WTC11 (cell line): Measurements from ENCODE around the gene USP17L29. TPM values are rescaled to one million over a fixed set of nuclear protein-coding genes. Genes with fewer than 3 reads are reported as not detected.
"Not testable (repeated sequence)": the region's sequence is repeated elsewhere in the genome, so short reads cannot be mapped to it uniquely, and the experiment has no call there.

Experiments used
- ATAC-seq: fragments of 200-7000 bp; cut with Tn5 transposase; 2 replicates; pipeline ENCODE4 v1.10.0; 2021; ENCODE audit warnings: mild to moderate bottlenecking, moderate library complexity
- CTCF ChIA-PET: fragments of 300-600 bp; sonication (Branson Sonifier 250); formaldehyde crosslinking; loops from one replicate; lab custom pipeline; 2021; ENCODE audit warnings: antibody characterized with exemption; lab: Charles Lee
- POLR2A ChIA-PET: fragments of 350-600 bp; sonication (Branson Sonifier 250); formaldehyde crosslinking; loops from one replicate; lab custom pipeline; 2021; ENCODE audit warnings: antibody characterized with exemption; lab: Charles Lee
- DNase-seq: peaks from one replicate; pipeline ENCODE4 v3.0.0; 2021; ENCODE audit warnings: low spot score
- H3K27ac Mint-ChIP-seq: 2 replicates; pipeline ENCODE4 v1.8.0; 2021; ENCODE audit warnings: mixed read lengths
- H3K27me3 Mint-ChIP-seq: 2 replicates; pipeline ENCODE4 v1.8.0; 2021; ENCODE audit warnings: low read depth, mild to moderate bottlenecking, moderate library complexity, mixed read lengths
- H3K36me3 Mint-ChIP-seq: 2 replicates; pipeline ENCODE4 v1.8.0; 2021; ENCODE audit warnings: mixed read lengths
- H3K4me1 Mint-ChIP-seq: 2 replicates; pipeline ENCODE4 v1.8.0; 2022; ENCODE audit warnings: mixed read lengths
- H3K4me3 Mint-ChIP-seq: 2 replicates; pipeline ENCODE4 v1.8.0; 2021; ENCODE audit warnings: mild to moderate bottlenecking, moderate library complexity, mixed read lengths
- H3K9me3 Mint-ChIP-seq: 2 replicates; pipeline ENCODE4 v1.8.0; 2021; ENCODE audit warnings: mixed read lengths
- ATF1 ChIP-seq: sonication (generic); formaldehyde crosslinking; IDR thresholded peaks from 2 replicates; pipeline ENCODE4 v1.8.1; 2023; ENCODE audit warnings: mild to moderate bottlenecking, moderate library complexity, missing genetic modification reagents
- CTCF ChIP-seq: fragments of 200-600 bp; IDR thresholded peaks from 2 replicates; pipeline ENCODE4 v1.8.0; 2022; ENCODE audit warnings: antibody characterized with exemption
- E2F5 ChIP-seq: sonication (generic); formaldehyde crosslinking; IDR thresholded peaks from 2 replicates; pipeline ENCODE4 v1.8.1; 2022; ENCODE audit warnings: mild to moderate bottlenecking, moderate library complexity, missing genetic modification reagents
- GRHL2 ChIP-seq: fragments of 250-450 bp; sonication (Bioruptor Pico); IDR thresholded peaks from 2 replicates; pipeline ENCODE4 v1.8.0; 2022; ENCODE audit warnings: mild to moderate bottlenecking, moderate library complexity; ENCODE audit not compliant: insufficient replicate concordance, severe bottlenecking
- GTF2I ChIP-seq: fragments of 250-450 bp; sonication (Bioruptor Pico); conservative IDR thresholded peaks from 2 replicates; pipeline ENCODE4 v1.4.0; 2021; ENCODE audit warnings: mild to moderate bottlenecking
- MXD4 ChIP-seq: fragments of 250-450 bp; sonication (Bioruptor Pico); IDR thresholded peaks from 2 replicates; pipeline ENCODE4 v1.8.0; 2021; ENCODE audit warnings: mild to moderate bottlenecking, moderate library complexity, borderline replicate concordance
- ZBTB21 ChIP-seq: sonication (generic); formaldehyde crosslinking; IDR thresholded peaks from 2 replicates; pipeline ENCODE4 v1.8.1; 2023; ENCODE audit warnings: mild to moderate bottlenecking, missing genetic modification reagents, borderline replicate concordance
- ZNF423 ChIP-seq: fragments of 250-450 bp; sonication (Bioruptor Pico); IDR thresholded peaks from 2 replicates; pipeline ENCODE4 v2.1.2; 2022; ENCODE audit warnings: mild to moderate bottlenecking, moderate library complexity
- ZNF532 ChIP-seq: fragments of 250-450 bp; sonication (Bioruptor Pico); IDR thresholded peaks from 2 replicates; pipeline ENCODE4 v1.9.0; 2021; ENCODE audit warnings: mild to moderate bottlenecking, borderline replicate concordance
- total RNA-seq: library from RNA; stranded (reverse); gene quantifications from 3 replicates; pipeline ENCODE4 v1.2.3, GENCODE V29; 2021
- TF ChIP-seq, protein P1 (sequence below): sonication (generic); formaldehyde crosslinking; IDR thresholded peaks from 2 replicates; pipeline ENCODE4 v1.8.0; 2022; ENCODE audit warnings: missing genetic modification reagents
- TF ChIP-seq, protein P2 (sequence below): sonication (generic); formaldehyde crosslinking; conservative IDR thresholded peaks from 2 replicates; pipeline ENCODE4 v1.8.1; 2022; ENCODE audit warnings: mild to moderate bottlenecking, missing genetic modification reagents
- TF ChIP-seq, protein P3 (sequence below): sonication (generic); formaldehyde crosslinking; IDR thresholded peaks from 2 replicates; pipeline ENCODE4 v1.8.1; 2023; ENCODE audit warnings: mild to moderate bottlenecking, missing genetic modification reagents

USP17L29 gene
- total RNA-seq, 1 experiment from 2014 or later = not detected

DNA sequence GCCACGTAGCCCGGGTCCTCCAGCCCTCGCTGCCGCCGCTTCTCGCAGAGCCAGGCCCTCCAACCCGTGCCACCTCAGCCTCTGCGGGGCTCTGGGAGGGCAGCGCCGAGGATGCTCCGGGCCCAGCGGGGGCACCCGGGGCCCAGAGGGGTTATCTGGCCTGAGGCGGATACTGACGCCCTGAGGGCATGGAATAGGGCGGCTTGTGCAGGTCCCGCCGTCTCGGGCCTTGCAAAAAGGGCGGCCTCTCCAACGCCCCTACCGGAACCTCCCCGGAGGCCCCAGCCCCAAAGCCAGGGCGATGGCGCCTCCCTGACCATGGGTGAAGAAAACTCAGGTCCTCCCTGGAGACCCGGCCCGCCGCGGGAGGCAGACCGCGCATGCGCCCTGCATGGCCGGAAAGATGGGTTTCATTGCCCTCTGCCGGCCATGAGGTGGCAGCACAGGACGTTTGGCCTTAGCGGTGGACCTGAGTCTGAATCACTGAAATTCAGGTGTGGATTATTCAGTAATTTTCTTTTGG lies 27.6 kb downstream of the USP17L29 start:
- peaks cover 28% of the 10 kb centered on the region for H3K36me3 Mint-ChIP-seq
- POLR2A ChIA-PET, CTCF ChIA-PET, H3K27me3 Mint-ChIP-seq, H3K4me3 Mint-ChIP-seq, ATAC-seq, H3K27ac Mint-ChIP-seq, H3K4me1 Mint-ChIP-seq: not testable (repeated sequence)
- 0 out of 2 replicates have a peak, but pooled peaks have one; percentile 43 for TF ChIP-seq CTCF
- peaks cover 58% of the 10 kb centered on the region for H3K9me3 Mint-ChIP-seq
- peak; percentile 60 for DNase-seq

- Mint-ChIP-seq H3K4me3 (no peak overlapping the region), H3K27ac (no peak overlapping the region), H3K9me3 (peaks cover 51% of the 10 kb centered on the region), H3K27me3 (peaks cover 10% of the 10 kb centered on the region), H3K36me3 (peaks cover 25% of the 10 kb centered on the region), H3K4me1 (no peaks in the 10 kb centered on the region)
- POLR2A ChIA-PET = no interaction called here
- CTCF ChIA-PET = no interaction called here
- DNase-seq = no peak
- ATAC-seq = no peak
- TF ChIP-seq, protein P1, sequence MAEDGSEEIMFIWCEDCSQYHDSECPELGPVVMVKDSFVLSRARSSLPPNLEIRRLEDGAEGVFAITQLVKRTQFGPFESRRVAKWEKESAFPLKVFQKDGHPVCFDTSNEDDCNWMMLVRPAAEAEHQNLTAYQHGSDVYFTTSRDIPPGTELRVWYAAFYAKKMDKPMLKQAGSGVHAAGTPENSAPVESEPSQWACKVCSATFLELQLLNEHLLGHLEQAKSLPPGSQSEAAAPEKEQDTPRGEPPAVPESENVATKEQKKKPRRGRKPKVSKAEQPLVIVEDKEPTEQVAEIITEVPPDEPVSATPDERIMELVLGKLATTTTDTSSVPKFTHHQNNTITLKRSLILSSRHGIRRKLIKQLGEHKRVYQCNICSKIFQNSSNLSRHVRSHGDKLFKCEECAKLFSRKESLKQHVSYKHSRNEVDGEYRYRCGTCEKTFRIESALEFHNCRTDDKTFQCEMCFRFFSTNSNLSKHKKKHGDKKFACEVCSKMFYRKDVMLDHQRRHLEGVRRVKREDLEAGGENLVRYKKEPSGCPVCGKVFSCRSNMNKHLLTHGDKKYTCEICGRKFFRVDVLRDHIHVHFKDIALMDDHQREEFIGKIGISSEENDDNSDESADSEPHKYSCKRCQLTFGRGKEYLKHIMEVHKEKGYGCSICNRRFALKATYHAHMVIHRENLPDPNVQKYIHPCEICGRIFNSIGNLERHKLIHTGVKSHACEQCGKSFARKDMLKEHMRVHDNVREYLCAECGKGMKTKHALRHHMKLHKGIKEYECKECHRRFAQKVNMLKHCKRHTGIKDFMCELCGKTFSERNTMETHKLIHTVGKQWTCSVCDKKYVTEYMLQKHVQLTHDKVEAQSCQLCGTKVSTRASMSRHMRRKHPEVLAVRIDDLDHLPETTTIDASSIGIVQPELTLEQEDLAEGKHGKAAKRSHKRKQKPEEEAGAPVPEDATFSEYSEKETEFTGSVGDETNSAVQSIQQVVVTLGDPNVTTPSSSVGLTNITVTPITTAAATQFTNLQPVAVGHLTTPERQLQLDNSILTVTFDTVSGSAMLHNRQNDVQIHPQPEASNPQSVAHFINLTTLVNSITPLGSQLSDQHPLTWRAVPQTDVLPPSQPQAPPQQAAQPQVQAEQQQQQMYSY (CRISPR knock-in tag) = no peak
- TF ChIP-seq, protein P2, sequence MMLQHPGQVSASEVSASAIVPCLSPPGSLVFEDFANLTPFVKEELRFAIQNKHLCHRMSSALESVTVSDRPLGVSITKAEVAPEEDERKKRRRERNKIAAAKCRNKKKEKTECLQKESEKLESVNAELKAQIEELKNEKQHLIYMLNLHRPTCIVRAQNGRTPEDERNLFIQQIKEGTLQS (CRISPR knock-in tag) = no peak
- TF ChIP-seq GRHL2 (no peak), CTCF (no peak), MXD4 (CRISPR knock-in tag) (no peak), ZNF532 (CRISPR knock-in tag) (no peak), ZBTB21 (CRISPR knock-in tag) (no peak), E2F5 (CRISPR knock-in tag) (no peak), GTF2I (CRISPR knock-in tag) (no peak), ZNF423 (no peak), ATF1 (CRISPR knock-in tag) (no peak)
- TF ChIP-seq, protein P3, sequence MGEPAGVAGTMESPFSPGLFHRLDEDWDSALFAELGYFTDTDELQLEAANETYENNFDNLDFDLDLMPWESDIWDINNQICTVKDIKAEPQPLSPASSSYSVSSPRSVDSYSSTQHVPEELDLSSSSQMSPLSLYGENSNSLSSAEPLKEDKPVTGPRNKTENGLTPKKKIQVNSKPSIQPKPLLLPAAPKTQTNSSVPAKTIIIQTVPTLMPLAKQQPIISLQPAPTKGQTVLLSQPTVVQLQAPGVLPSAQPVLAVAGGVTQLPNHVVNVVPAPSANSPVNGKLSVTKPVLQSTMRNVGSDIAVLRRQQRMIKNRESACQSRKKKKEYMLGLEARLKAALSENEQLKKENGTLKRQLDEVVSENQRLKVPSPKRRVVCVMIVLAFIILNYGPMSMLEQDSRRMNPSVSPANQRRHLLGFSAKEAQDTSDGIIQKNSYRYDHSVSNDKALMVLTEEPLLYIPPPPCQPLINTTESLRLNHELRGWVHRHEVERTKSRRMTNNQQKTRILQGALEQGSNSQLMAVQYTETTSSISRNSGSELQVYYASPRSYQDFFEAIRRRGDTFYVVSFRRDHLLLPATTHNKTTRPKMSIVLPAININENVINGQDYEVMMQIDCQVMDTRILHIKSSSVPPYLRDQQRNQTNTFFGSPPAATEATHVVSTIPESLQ (CRISPR knock-in tag) = no peak
Observed at GRCh38 chr4:9384126-9384525, 30.7 kb downstream of the USP17L29 start.

GRCh38 chr4:9389001-9389400 lies 35.6 kb downstream of the USP17L29 start:
- ATAC-seq, H3K4me1 Mint-ChIP-seq, POLR2A ChIA-PET, H3K4me3 Mint-ChIP-seq, H3K27ac Mint-ChIP-seq, H3K27me3 Mint-ChIP-seq, DNase-seq, CTCF ChIA-PET: not testable (repeated sequence)
- peaks cover 41% of the 10 kb centered on the region for H3K9me3 Mint-ChIP-seq
- H3K36me3 Mint-ChIP-seq = peaks cover 19% of the 10 kb centered on the region
